OCI-LY3 (cell line): ENCODE data around the gene LIFR.

Experiments used
- H2AFZ ChIP-seq: fragments of 200-600, 300-600 bp; shearing (Covaris generic); 2 replicates; pipeline ENCODE4 v1.6.0; 2014; ENCODE audit warnings: antibody characterized with exemption, low read depth, low read length
- H3K27ac ChIP-seq: fragments of 200-600, 300-600 bp; sonication (generic); 2 replicates; pipeline ENCODE4 v1.5.1; 2014; ENCODE audit warnings: mild to moderate bottlenecking, low read length, moderate library complexity, mixed read lengths
- H3K27me3 ChIP-seq: fragments of 200-600, 300-600 bp; sonication (generic); 2 replicates; pipeline ENCODE4 v1.6.1; 2014; ENCODE audit warnings: low read depth, low read length, mixed read lengths
- H3K36me3 ChIP-seq: fragments of 200-600, 300-600 bp; sonication (generic); replicated peaks from 2 replicates; pipeline ENCODE3; 2014; ENCODE audit warnings: low read depth, low read length, mixed read lengths
- H3K4me1 ChIP-seq: fragments of 300-600, 200-600 bp; sonication (generic); 2 replicates; pipeline ENCODE4 v1.6.1; 2014; ENCODE audit warnings: low read length, mixed read lengths
- H3K4me2 ChIP-seq: fragments of 200-600, 300-600 bp; sonication (generic); 2 replicates; pipeline ENCODE4 v1.6.1; 2014; ENCODE audit warnings: low read length, mixed read lengths
- H3K4me3 ChIP-seq: fragments of 300-600, 200-600 bp; sonication (generic); 2 replicates; pipeline ENCODE4 v1.5.1; 2014; ENCODE audit warnings: antibody characterized with exemption, mild to moderate bottlenecking, low read length, moderate library complexity
- H3K79me2 ChIP-seq: fragments of 300-600, 200-600 bp; shearing (Covaris generic); 2 replicates; pipeline ENCODE4 v1.6.1; 2014; ENCODE audit warnings: mild to moderate bottlenecking, low read length, mixed read lengths
- H3K9ac ChIP-seq: fragments of 300-600, 200-600 bp; shearing (Covaris generic); 2 replicates; pipeline ENCODE4 v1.6.0; 2014; ENCODE audit warnings: mild to moderate bottlenecking, low read length, moderate library complexity
- H3K9me3 ChIP-seq: fragments of 200-600, 300-600 bp; shearing (Covaris generic); 2 replicates; pipeline ENCODE4 v1.6.1; 2014; ENCODE audit warnings: low read length, mixed read lengths; ENCODE audit not compliant: insufficient read depth
- H4K20me1 ChIP-seq: fragments of 200-600, 300-600 bp; sonication (generic); 2 replicates; pipeline ENCODE4 v1.6.1; 2016; ENCODE audit warnings: low read length, mixed read lengths; ENCODE audit not compliant: insufficient read depth
- CTCF ChIP-seq: fragments of 200-600, 300-600 bp; sonication (generic); IDR thresholded peaks from 2 replicates; pipeline ENCODE4 v1.5.1; 2014; ENCODE audit warnings: antibody characterized with exemption, low read length, low read depth
- EZH2phosphoT487 ChIP-seq: fragments of 200-600 bp; shearing (Covaris generic); IDR thresholded peaks from 2 replicates; pipeline ENCODE4 v1.6.1; 2018; ENCODE audit warnings: antibody characterized with exemption, mixed run types, low read depth

Gene LIFR

GRCh38 chr5:38551030-38552017 lies 5.1 kb downstream of the LIFR start:
- H3K4me3 ChIP-seq: no peak overlapping the region
- H3K27ac ChIP-seq: no peak overlapping the region
- H4K20me1 ChIP-seq: no peaks in the 10 kb centered on the region
- 0 out of 2 replicates have a peak, but pooled peaks cover 11% of the 10 kb centered on the region for H3K27me3 ChIP-seq
- H3K9me3 ChIP-seq: no peaks in the 10 kb centered on the region
- no peaks in the 10 kb centered on the region for H3K4me1 ChIP-seq
- H3K4me2 ChIP-seq: no peak overlapping the region
- H3K36me3 ChIP-seq: no peaks in the 10 kb centered on the region
- TF ChIP-seq CTCF: peak; percentile 41
- TF ChIP-seq EZH2phosphoT487: no peak
- H2AFZ ChIP-seq: no peak overlapping the region
- H3K9ac ChIP-seq: no peak overlapping the region
- no peaks in the 10 kb centered on the region for H3K79me2 ChIP-seq

GRCh38 chr5:38548064-38548759 lies 8.2 kb downstream of the LIFR start:
- no peak overlapping the region for H2AFZ ChIP-seq
- H4K20me1 ChIP-seq: no peaks in the 10 kb centered on the region
- H3K4me1 ChIP-seq: peaks cover 4% of the 10 kb centered on the region
- no peaks in the 10 kb centered on the region for H3K36me3 ChIP-seq
- H3K4me2 ChIP-seq: no peak overlapping the region
- H3K9me3 ChIP-seq: no peaks in the 10 kb centered on the region
- TF ChIP-seq CTCF (no peak), EZH2phosphoT487 (no peak)
- no peak overlapping the region for H3K9ac ChIP-seq
- 0 out of 2 replicates have a peak, but pooled peaks cover 10% of the 10 kb centered on the region for H3K27me3 ChIP-seq
- no peaks in the 10 kb centered on the region for H3K79me2 ChIP-seq
- H3K4me3 ChIP-seq: no peak overlapping the region
- no peak overlapping the region for H3K27ac ChIP-seq

GRCh38 chr5:38547257-38547656 lies 9.2 kb downstream of the LIFR start:
- no peak overlapping the region for H3K27ac ChIP-seq
- H3K36me3 ChIP-seq: no peaks in the 10 kb centered on the region
- TF ChIP-seq EZH2phosphoT487 (no peak), CTCF (no peak)
- H4K20me1 ChIP-seq: no peaks in the 10 kb centered on the region
- no peak overlapping the region for H3K4me2 ChIP-seq
- H3K27me3 ChIP-seq: 0 out of 2 replicates have a peak, but pooled peaks cover 1% of the 10 kb centered on the region
- H3K4me3 ChIP-seq: no peak overlapping the region
- peaks cover 4% of the 10 kb centered on the region for H3K4me1 ChIP-seq
- no peaks in the 10 kb centered on the region for H3K79me2 ChIP-seq
- H2AFZ ChIP-seq: no peak overlapping the region
- no peak overlapping the region for H3K9ac ChIP-seq
- no peaks in the 10 kb centered on the region for H3K9me3 ChIP-seq

- no peaks in the 10 kb centered on the region for H3K79me2 ChIP-seq
- H4K20me1 ChIP-seq: no peaks in the 10 kb centered on the region
- H2AFZ ChIP-seq: no peak overlapping the region
- H3K4me2 ChIP-seq: no peak overlapping the region
- peaks cover 4% of the 10 kb centered on the region for H3K4me1 ChIP-seq
- no peaks in the 10 kb centered on the region for H3K9me3 ChIP-seq
- H3K36me3 ChIP-seq: no peaks in the 10 kb centered on the region
- no peak overlapping the region for H3K27ac ChIP-seq
- H3K27me3 ChIP-seq: no peaks in the 10 kb centered on the region
- H3K9ac ChIP-seq: no peak overlapping the region
- TF ChIP-seq EZH2phosphoT487 (no peak), CTCF (no peak)
- no peak overlapping the region for H3K4me3 ChIP-seq
Measured at GRCh38 chr5:38546691-38547146, 9.7 kb downstream of the LIFR start.
